Endodermal cell (in vitro differentiated cells): ENCODE measurements around the gene VPS37C. TPM values are rescaled to one million over a fixed set of nuclear protein-coding genes. Genes with fewer than 3 reads are reported as not detected.

Source experiments
- DNase-seq: peaks from one replicate; pipeline ENCODE4 v3.0.0-alpha.2; 2017
- H3K27ac ChIP-seq: 2 replicates; pipeline ENCODE4 v1.5.1; 2013; ENCODE audit warnings: mild to moderate bottlenecking, low read depth, low read length, moderate library complexity
- H3K27me3 ChIP-seq: 2 replicates; pipeline ENCODE4 v1.6.1; 2013; ENCODE audit warnings: mild to moderate bottlenecking, low read length, moderate library complexity; ENCODE audit not compliant: insufficient read depth, control insufficient read depth, poor library complexity, severe bottlenecking
- H3K36me3 ChIP-seq: 2 replicates; pipeline ENCODE4 v1.7.0; 2013; ENCODE audit warnings: mild to moderate bottlenecking, low read length, moderate library complexity; ENCODE audit not compliant: control insufficient read depth, insufficient read depth
- H3K4me1 ChIP-seq: one replicate; pipeline ENCODE4 v1.7.0; 2013; ENCODE audit warnings: low read length; ENCODE audit not compliant: control insufficient read depth, insufficient read depth
- H3K4me3 ChIP-seq: 2 replicates; pipeline ENCODE4 v1.5.1; 2013; ENCODE audit warnings: mild to moderate bottlenecking, low read length, moderate library complexity
- H3K9ac ChIP-seq: 2 replicates; pipeline ENCODE4 v1.6.1; 2013; ENCODE audit warnings: mild to moderate bottlenecking, low read length, moderate library complexity; ENCODE audit not compliant: poor library complexity, severe bottlenecking; ENCODE audit errors: extremely low read depth
- H3K9me3 ChIP-seq: 2 replicates; pipeline ENCODE4 v1.6.1; 2013; ENCODE audit warnings: mild to moderate bottlenecking, low read length, moderate library complexity; ENCODE audit not compliant: control insufficient read depth
- H3K27ac Mint-ChIP-seq: 2 replicates; pipeline ENCODE4 v1.8.0; 2020; ENCODE audit warnings: mixed read lengths
- H3K27me3 Mint-ChIP-seq: 2 replicates; pipeline ENCODE4 v1.8.0; 2021; ENCODE audit warnings: mild to moderate bottlenecking, mixed read lengths; ENCODE audit not compliant: insufficient read depth
- H3K36me3 Mint-ChIP-seq: 2 replicates; pipeline ENCODE4 v1.8.0; 2020; ENCODE audit warnings: low read depth, mixed read lengths
- H3K4me1 Mint-ChIP-seq: 2 replicates; pipeline ENCODE4 v1.8.0; 2020; ENCODE audit warnings: mixed read lengths
- H3K4me3 Mint-ChIP-seq: 2 replicates; pipeline ENCODE4 v1.8.0; 2020; ENCODE audit warnings: mild to moderate bottlenecking, moderate library complexity, mixed read lengths
- H3K9me3 Mint-ChIP-seq: 2 replicates; pipeline ENCODE4 v1.8.0; 2020; ENCODE audit warnings: mild to moderate bottlenecking, mixed read lengths
- CTCF ChIP-seq: fragments of 200-600 bp; sonication (generic); conservative IDR thresholded peaks from 2 replicates; pipeline ENCODE4 v1.5.0; 2021; ENCODE audit warnings: antibody characterized with exemption, mild to moderate bottlenecking
- WGBS, 2 experiments: methylation state at CpG; one replicate each; pipeline versions ENCODE4 v1.1.5 to v1.1.7; 2013; ENCODE audit warnings: missing lambda C conversion rate in 2 of 2, mixed read lengths in 1 of 2; ENCODE audit not compliant: insufficient coverage in 1 of 2, insufficient read length in 1 of 2; 5-methylcytosine and 5-hydroxymethylcytosine counted together
- total RNA-seq, 2 donors: library from RNA; stranded (reverse); fragmentation: NEBNext Ultra II Directional in 1 of 2; extraction: Animal tissue kit (Norgen Biotek cat#: 25700) in 1 of 2; gene quantifications; 2 replicates in 1 of 2; 3 replicates in 1 of 2; pipeline ENCODE4 v1.2.1, GENCODE V29; 2021

VPS37C gene
- total RNA-seq, 2 donors from 2014 or later = 23.9 to 26.7 TPM

GRCh38 chr11:61133145-61133544, 28.1 kb downstream of the VPS37C start:
- no peak for TF ChIP-seq CTCF
- Mint-ChIP-seq H3K9me3 (no peaks in the 10 kb centered on the region), H3K4me3 (no peak overlapping the region), H3K27ac (no peak overlapping the region), H3K4me1 (peaks cover 7% of the 10 kb centered on the region), H3K36me3 (peaks cover 35% of the 10 kb centered on the region), H3K27me3 (peaks cover 1% of the 10 kb centered on the region)
- no peak for DNase-seq
- Histone ChIP-seq H3K27ac (no peak overlapping the region), H3K9ac (no peak overlapping the region), H3K9me3 (no peaks in the 10 kb centered on the region), H3K36me3 (peaks cover 15% of the 10 kb centered on the region), H3K4me3 (no peak overlapping the region), H3K4me1 (no peaks in the 10 kb centered on the region), H3K27me3 (no peaks in the 10 kb centered on the region)
- 89 to 90% methylated on average over 6 to 7 of the region's 7 CpGs for WGBS, 2 experiments

- 93 to 96% methylated on average over 3 to 5 of the region's 5 CpGs for WGBS, 2 experiments
- no peaks in the 10 kb centered on the region for H3K4me1 ChIP-seq
- Mint-ChIP-seq H3K4me3 (no peak overlapping the region), H3K4me1 (peaks cover 7% of the 10 kb centered on the region), H3K27me3 (peaks cover 1% of the 10 kb centered on the region), H3K9me3 (no peaks in the 10 kb centered on the region), H3K27ac (no peak overlapping the region), H3K36me3 (peaks cover 34% of the 10 kb centered on the region)
- H3K36me3 ChIP-seq = peaks cover 12% of the 10 kb centered on the region
- H3K27ac ChIP-seq = no peak overlapping the region
- DNase-seq = no peak
- H3K27me3 ChIP-seq = no peaks in the 10 kb centered on the region
- H3K9ac ChIP-seq = no peak overlapping the region
- TF ChIP-seq CTCF = no peak
- no peak overlapping the region for H3K4me3 ChIP-seq
- no peaks in the 10 kb centered on the region for H3K9me3 ChIP-seq
These were observed 28.6 kb downstream of the VPS37C start for GRCh38 chr11:61132646-61133045.

GRCh38 chr11:61131998-61132555, 29.1 kb downstream of the VPS37C start:
- H3K4me1 Mint-ChIP-seq = peaks cover 7% of the 10 kb centered on the region
- 95% methylated on average over 7 to 19 of the region's 19 CpGs for WGBS, 2 experiments
- H3K27me3 Mint-ChIP-seq = no peaks in the 10 kb centered on the region
- Histone ChIP-seq H3K27ac (no peak overlapping the region), H3K4me1 (no peaks in the 10 kb centered on the region), H3K9me3 (no peaks in the 10 kb centered on the region), H3K27me3 (no peaks in the 10 kb centered on the region), H3K4me3 (no peak overlapping the region), H3K9ac (no peak overlapping the region), H3K36me3 (peaks cover 9% of the 10 kb centered on the region)
- peaks cover 28% of the 10 kb centered on the region for H3K36me3 Mint-ChIP-seq
- DNase-seq = no peak
- TF ChIP-seq CTCF = no peak
- H3K4me3 Mint-ChIP-seq = no peak overlapping the region
- no peaks in the 10 kb centered on the region for H3K9me3 Mint-ChIP-seq
- H3K27ac Mint-ChIP-seq = no peak overlapping the region
